ENCODE results near the gene NEK7.

GRCh38 chr1:198268784-198269645 is 112.2 kb downstream of the NEK7 start:
- TF ChIP-seq CTCF (IDR thresholded peaks at IDR 0.05; ENCODE audit: low read length) (no peak), EZH2 (optimal IDR thresholded peaks at IDR 0.05; ENCODE audit: low read depth, low read length) (no peak)
